ENCODE data around the gene GPR158. TPM values are rescaled to one million over a fixed set of nuclear protein-coding genes. Genes with fewer than 3 reads are reported as not detected.

GPR158 gene
- total RNA-seq, 1 experiment from 2014 or later, result 0.24 TPM

GRCh38 chr10:25522294-25522693 is 347.5 kb downstream of the GPR158 start:
- TF ChIP-seq, protein P1, sequence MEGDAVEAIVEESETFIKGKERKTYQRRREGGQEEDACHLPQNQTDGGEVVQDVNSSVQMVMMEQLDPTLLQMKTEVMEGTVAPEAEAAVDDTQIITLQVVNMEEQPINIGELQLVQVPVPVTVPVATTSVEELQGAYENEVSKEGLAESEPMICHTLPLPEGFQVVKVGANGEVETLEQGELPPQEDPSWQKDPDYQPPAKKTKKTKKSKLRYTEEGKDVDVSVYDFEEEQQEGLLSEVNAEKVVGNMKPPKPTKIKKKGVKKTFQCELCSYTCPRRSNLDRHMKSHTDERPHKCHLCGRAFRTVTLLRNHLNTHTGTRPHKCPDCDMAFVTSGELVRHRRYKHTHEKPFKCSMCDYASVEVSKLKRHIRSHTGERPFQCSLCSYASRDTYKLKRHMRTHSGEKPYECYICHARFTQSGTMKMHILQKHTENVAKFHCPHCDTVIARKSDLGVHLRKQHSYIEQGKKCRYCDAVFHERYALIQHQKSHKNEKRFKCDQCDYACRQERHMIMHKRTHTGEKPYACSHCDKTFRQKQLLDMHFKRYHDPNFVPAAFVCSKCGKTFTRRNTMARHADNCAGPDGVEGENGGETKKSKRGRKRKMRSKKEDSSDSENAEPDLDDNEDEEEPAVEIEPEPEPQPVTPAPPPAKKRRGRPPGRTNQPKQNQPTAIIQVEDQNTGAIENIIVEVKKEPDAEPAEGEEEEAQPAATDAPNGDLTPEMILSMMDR (conservative IDR thresholded peaks at IDR 0.05), result no peak
- no peak overlapping the region for H3K9ac ChIP-seq (ENCODE audit: extremely low read depth, insufficient read length, low read length)
- H3K18ac ChIP-seq (ENCODE audit: insufficient read length, low read depth, low read length), result no peak overlapping the region
- H2AFZ ChIP-seq (ENCODE audit: low read length), result no peak overlapping the region
- no peak overlapping the region for H4K91ac ChIP-seq (ENCODE audit: insufficient read length, low read depth, low read length)
- Mint-ChIP-seq H3K27me3 (ENCODE audit: low read depth) (no peaks in the 10 kb centered on the region), H3K27ac (no peak overlapping the region), H3K36me3 (ENCODE audit: insufficient read depth in 1 of 3, low read depth in 3 of 3) (peaks cover 0 to 17% (median 4%) of the 10 kb centered on the region in 3 experiments; a peak in 5 of 7 replicates), H3K4me3 (no peak overlapping the region), H3K4me1 (peaks cover 2 to 7% of the 10 kb centered on the region in 2 experiments), H3K9me3 (peaks cover 3 to 13% of the 10 kb centered on the region in 2 experiments)
- H3K27me3 ChIP-seq (ENCODE audit: insufficient read depth, low read length), result no peaks in the 10 kb centered on the region
- H2BK15ac ChIP-seq (ENCODE audit: low read depth, low read length), result no peak overlapping the region
- no peak overlapping the region for H3K14ac ChIP-seq (ENCODE audit: insufficient read depth, low read length)
- no peak overlapping the region for H3K4ac ChIP-seq (ENCODE audit: low read depth, low read length)
- no peaks in the 10 kb centered on the region for H3K9me3 ChIP-seq (ENCODE audit: control insufficient read depth, low read depth, low read length)
- H3K79me2 ChIP-seq (ENCODE audit: insufficient read depth, low read length), result no peaks in the 10 kb centered on the region
- no peak overlapping the region for H3K23ac ChIP-seq (ENCODE audit: insufficient read length, low read depth, low read length)
- H3K79me1 ChIP-seq (ENCODE audit: insufficient read depth, low read depth, low read length, poor library complexity, severe bottlenecking), result no peaks in the 10 kb centered on the region
- no peak overlapping the region for H2BK20ac ChIP-seq (ENCODE audit: low read depth, low read length, poor library complexity, severe bottlenecking)
- H2BK120ac ChIP-seq (ENCODE audit: low read depth, low read length, poor library complexity, severe bottlenecking), result no peak overlapping the region
- H3K27ac ChIP-seq (ENCODE audit: insufficient read length, low read depth, low read length), result no peak overlapping the region
- no peaks in the 10 kb centered on the region for H3K4me1 ChIP-seq (ENCODE audit: insufficient read depth, low read length)
- H4K5ac ChIP-seq (ENCODE audit: insufficient read length, low read depth, low read length), result no peak overlapping the region
- no peaks in the 10 kb centered on the region for H4K20me1 ChIP-seq (ENCODE audit: control insufficient read depth, insufficient read depth, insufficient read length)
- DNase-seq, result no peak
- no peak overlapping the region for H2BK5ac ChIP-seq (ENCODE audit: insufficient read length, low read length)
- no peak overlapping the region for H4K8ac ChIP-seq (replicated peaks; ENCODE audit: insufficient read length, low read depth, low read length)
- H2BK12ac ChIP-seq (ENCODE audit: insufficient read length, low read depth, low read length), result no peak overlapping the region
- no peak overlapping the region for H3K4me2 ChIP-seq (ENCODE audit: insufficient read depth, insufficient read length, low read length)
- no CpG with 5 or more reads among the region's 2 CpGs for WGBS (ENCODE audit: extremely low coverage, insufficient read length, low lambda C conversion rate)
- no peaks in the 10 kb centered on the region for H3K23me2 ChIP-seq (ENCODE audit: insufficient read length, low read depth, low read length, poor library complexity, severe bottlenecking)
- no peak overlapping the region for H2AK5ac ChIP-seq (ENCODE audit: insufficient read length, low read length)
- no peak overlapping the region for H3T11ph ChIP-seq (ENCODE audit: low read length)
- no peak overlapping the region for H3K56ac ChIP-seq (ENCODE audit: insufficient read length, low read depth, low read length)
